ENCODE measurements around the gene AGPAT2. TPM values are rescaled to one million over a fixed set of nuclear protein-coding genes. Genes with fewer than 3 reads are reported as not detected.

Gene AGPAT2
- total RNA-seq, 1 donor = 30.0 TPM

DNA sequence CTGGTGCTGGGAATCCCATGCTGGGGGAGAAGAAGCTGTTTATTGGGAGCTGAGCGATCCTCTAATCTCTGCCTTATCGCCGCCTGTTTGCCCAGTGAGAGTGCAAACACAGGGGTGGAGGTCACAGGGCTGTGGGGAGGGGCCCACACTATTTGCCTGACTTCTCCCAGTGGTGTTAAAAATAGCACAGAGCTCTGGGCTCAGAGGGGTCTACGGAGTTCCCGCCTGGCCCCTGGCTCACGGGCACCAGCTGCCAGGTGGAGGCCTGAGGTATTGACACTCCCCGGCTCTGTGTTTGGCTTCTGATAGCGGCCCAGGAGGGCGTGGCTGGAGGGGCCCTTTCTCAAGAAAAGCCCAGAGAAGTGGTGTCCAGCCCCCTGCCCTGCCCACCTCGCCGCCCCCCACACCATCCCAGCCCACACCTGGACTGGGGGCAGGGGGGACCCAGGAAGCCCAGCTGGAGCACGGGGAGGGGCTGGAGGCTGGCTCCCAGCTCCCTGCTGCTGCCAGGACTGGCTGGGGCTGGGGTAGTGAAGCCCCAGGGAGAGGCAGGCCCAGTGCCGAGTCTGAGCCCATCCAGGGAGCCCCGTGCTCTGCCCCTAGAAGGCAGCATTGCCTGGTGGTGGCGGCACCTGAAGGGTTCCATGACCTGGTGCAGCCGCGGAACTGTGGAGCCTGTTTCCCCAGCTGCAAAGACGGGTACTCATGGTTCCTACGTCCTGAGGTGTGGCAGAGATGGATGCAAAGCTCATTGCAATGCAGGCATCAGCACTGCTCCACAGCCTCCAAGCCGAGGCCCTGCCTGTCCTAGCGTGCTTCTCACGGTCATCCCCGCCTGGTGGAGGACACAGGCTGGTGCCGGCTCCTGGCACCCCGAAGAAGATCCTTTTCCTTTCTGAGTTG, 60.3 kb downstream of the AGPAT2 start:
- Histone ChIP-seq H3K36me3 (ENCODE audit: insufficient read depth, low read length) (no peaks in the 10 kb centered on the region), H2AFZ (ENCODE audit: low read length) (no peak overlapping the region), H3K27me3 (ENCODE audit: insufficient read depth, low read length) (no peaks in the 10 kb centered on the region), H3K27ac (ENCODE audit: low read depth, low read length) (no peak overlapping the region), H3K9me3 (ENCODE audit: low read depth, low read length) (no peaks in the 10 kb centered on the region), H3K4me1 (ENCODE audit: insufficient read depth, low read length) (peaks cover 7% of the 10 kb centered on the region), H3K4me2 (ENCODE audit: insufficient read depth, low read length) (no peak overlapping the region), H3K79me2 (ENCODE audit: insufficient read depth, low read length) (no peaks in the 10 kb centered on the region), H3K4me3 (ENCODE audit: insufficient read depth, low read length) (no peak overlapping the region), H4K20me1 (ENCODE audit: insufficient read depth, low read length) (peaks cover 4% of the 10 kb centered on the region)
- peak; percentile 90 for DNase-seq (ENCODE audit: insufficient read length, low spot score, missing footprints)
- no peak for TF ChIP-seq CTCF (IDR thresholded peaks at IDR 0.05; ENCODE audit: extremely low read depth, low read depth, low read length)

- Histone ChIP-seq H3K36me3 (ENCODE audit: insufficient read depth, low read length) (no peaks in the 10 kb centered on the region), H3K27me3 (ENCODE audit: insufficient read depth, low read length) (no peaks in the 10 kb centered on the region), H4K20me1 (ENCODE audit: insufficient read depth, low read length) (peaks cover 4% of the 10 kb centered on the region), H3K79me2 (ENCODE audit: insufficient read depth, low read length) (no peaks in the 10 kb centered on the region), H3K4me3 (ENCODE audit: insufficient read depth, low read length) (no peak overlapping the region), H3K4me2 (ENCODE audit: insufficient read depth, low read length) (no peak overlapping the region), H3K9me3 (ENCODE audit: low read depth, low read length) (no peaks in the 10 kb centered on the region), H3K4me1 (ENCODE audit: insufficient read depth, low read length) (peaks cover 7% of the 10 kb centered on the region), H3K27ac (ENCODE audit: low read depth, low read length) (no peak overlapping the region), H2AFZ (ENCODE audit: low read length) (no peak overlapping the region)
- no peak for TF ChIP-seq CTCF (IDR thresholded peaks at IDR 0.05; ENCODE audit: extremely low read depth, low read depth, low read length)
- DNase-seq (ENCODE audit: insufficient read length, low spot score, missing footprints) = no peak
Measured at GRCh38 chr9:136626066-136626725, 61.1 kb downstream of the AGPAT2 start.

GRCh38 chr9:136625101-136626065, 61.9 kb downstream of the AGPAT2 start:
- H3K4me1 ChIP-seq (ENCODE audit: insufficient read depth, low read length) = peaks cover 7% of the 10 kb centered on the region
- H3K27me3 ChIP-seq (ENCODE audit: insufficient read depth, low read length) = no peaks in the 10 kb centered on the region
- H3K79me2 ChIP-seq (ENCODE audit: insufficient read depth, low read length) = no peaks in the 10 kb centered on the region
- no peaks in the 10 kb centered on the region for H4K20me1 ChIP-seq (ENCODE audit: insufficient read depth, low read length)
- H3K4me2 ChIP-seq (ENCODE audit: insufficient read depth, low read length) = no peak overlapping the region
- no peak overlapping the region for H2AFZ ChIP-seq (ENCODE audit: low read length)
- peak; percentile 44 for TF ChIP-seq CTCF (IDR thresholded peaks at IDR 0.05; ENCODE audit: extremely low read depth, low read depth, low read length)
- no peaks in the 10 kb centered on the region for H3K36me3 ChIP-seq (ENCODE audit: insufficient read depth, low read length)
- DNase-seq (ENCODE audit: insufficient read length, low spot score, missing footprints) = peak; percentile 98
- no peak overlapping the region for H3K4me3 ChIP-seq (ENCODE audit: insufficient read depth, low read length)
- no peaks in the 10 kb centered on the region for H3K9me3 ChIP-seq (ENCODE audit: low read depth, low read length)
- no peak overlapping the region for H3K27ac ChIP-seq (ENCODE audit: low read depth, low read length)
